ENCODE measurements around the gene ARFIP2.

ARFIP2 gene

DNA sequence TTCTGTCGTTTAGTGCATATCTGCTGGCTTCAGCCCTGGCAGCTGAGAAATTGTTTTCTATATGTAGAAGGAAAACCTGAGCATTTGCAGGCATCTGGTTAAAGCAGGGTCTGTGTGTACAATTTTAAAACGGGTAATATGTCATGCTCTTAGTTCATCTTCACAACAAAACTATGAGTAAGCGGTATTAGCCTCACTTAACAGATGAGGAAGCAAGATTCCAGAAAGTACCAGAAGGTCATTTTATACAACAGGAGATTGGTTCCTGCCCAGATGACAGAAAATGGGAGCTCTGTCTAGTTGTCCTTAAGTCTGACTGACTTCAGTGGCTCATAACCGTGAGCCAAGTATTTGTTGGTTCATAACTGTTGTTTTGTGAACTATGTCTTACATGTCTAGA is 1.3 kb upstream of the ARFIP2 start:
- no peak for DNase-seq (ENCODE audit: low spot score)

DNA sequence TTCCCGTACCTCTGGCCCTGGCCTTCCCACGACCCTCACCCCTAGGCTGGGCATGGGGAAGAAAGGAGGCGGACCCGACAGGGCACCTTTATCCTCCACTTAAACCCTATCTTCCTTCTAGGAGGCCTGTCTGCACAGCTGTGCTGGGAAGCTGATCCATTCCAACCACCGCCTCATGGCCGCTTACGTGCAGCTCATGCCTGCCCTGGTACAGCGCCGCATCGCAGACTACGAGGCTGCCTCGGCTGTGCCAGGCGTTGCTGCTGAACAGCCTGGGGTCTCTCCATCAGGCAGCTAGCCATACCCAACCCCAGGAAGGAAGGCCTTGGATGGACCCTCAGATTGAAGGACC is 769 bp upstream of the ARFIP2 start:
- DNase-seq (ENCODE audit: low spot score): no peak

GRCh38 chr11:6480299-6480914 is 724 bp downstream of the ARFIP2 start:
- no peak for DNase-seq (ENCODE audit: low spot score)

- no peak for DNase-seq (ENCODE audit: low spot score)
These were observed 4.6 kb downstream of the ARFIP2 start for GRCh38 chr11:6476571-6476970.

GRCh38 chr11:6475936-6476335 is 5.2 kb downstream of the ARFIP2 start:
- DNase-seq (ENCODE audit: low spot score): no peak

DNA sequence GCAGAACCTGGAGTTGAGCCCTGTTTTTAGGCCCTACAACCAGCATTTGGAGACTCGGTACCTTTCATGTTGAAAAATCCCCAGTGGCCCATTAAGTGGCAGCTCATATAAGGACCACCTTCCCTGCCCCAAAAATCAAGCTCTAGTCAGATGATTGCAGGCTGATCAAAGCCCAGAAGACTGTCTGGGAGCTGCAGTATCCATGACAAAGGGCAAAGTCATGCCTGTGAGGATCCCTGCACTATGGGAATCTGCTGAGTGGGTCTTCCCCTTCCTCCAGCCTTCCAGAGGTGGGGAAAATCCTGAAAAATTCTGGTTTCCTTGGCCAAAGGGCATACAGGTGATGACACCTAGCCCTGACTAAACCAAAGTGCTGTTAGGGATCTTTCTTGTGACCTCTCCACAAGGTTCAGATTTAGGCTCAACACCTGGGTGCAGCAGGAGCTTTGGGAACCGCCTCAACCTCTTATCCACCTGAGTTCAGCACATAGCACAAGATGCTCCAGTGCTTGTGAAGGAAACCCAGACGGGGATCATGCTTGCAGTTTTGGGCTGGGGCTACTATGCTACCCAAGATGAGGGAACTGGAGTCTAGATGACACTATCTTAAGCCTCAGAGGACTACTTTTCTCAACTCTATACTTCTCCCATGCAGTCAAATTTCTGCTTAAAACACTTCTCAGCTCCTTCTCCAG is 6.2 kb downstream of the ARFIP2 start:
- DNase-seq (ENCODE audit: low spot score): no peak

DNA sequence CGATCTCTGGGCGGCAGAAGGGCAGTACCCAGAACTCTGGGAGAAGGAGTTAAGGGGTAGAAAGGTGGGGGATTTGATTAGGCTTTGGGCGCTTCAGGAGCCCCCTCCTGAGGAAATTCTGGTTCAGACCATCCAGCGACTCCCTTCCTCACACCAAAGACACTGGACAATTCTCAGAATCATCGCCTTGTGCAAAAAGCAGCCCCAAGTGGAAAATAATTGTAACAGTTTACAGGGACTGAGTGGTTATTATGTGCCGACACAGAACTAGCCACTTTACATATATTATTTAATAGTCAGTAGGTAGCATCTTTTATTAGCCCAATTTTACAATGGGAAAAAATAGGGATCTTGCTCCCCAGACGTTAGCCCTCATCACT is 6.7 kb downstream of the ARFIP2 start:
- no peak for DNase-seq (ENCODE audit: low spot score)

GRCh38 chr11:6473451-6474412 is 7.4 kb downstream of the ARFIP2 start, which contains the start of gene TRIM3:
TRIM3 (minus strand) TSS chr11:6473941; CDS start chr11:6465695, 8,246 bp downstream.
- DNase-seq (ENCODE audit: low spot score): peak; percentile 48

- DNase-seq (ENCODE audit: low spot score): no peak
These were observed 8.2 kb downstream of the ARFIP2 start for GRCh38 chr11:6472934-6473333.

DNA sequence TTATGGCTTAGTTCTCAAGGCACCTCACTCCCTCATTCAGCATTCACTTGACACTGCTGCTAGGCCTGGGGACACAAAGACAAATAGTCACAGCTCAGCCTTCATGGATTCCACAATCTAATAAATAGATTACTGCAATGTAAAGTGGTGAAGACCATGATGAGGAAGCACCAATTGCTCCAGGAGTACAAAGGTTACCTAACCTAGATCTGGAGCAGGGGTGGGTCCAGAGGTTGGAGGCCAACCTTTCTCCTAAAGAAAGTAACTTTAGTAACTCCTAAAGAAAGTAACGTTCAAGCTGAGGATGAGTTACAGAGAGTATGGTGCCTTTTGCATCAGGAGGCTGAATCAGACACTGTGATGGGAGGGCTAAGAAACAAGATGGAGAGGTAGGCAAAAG is 11.5 kb downstream of the ARFIP2 start:
- DNase-seq (ENCODE audit: low spot score): no peak

- no peak for DNase-seq (ENCODE audit: low spot score)
These were observed 12.2 kb downstream of the ARFIP2 start for GRCh38 chr11:6468712-6469495.

DNA sequence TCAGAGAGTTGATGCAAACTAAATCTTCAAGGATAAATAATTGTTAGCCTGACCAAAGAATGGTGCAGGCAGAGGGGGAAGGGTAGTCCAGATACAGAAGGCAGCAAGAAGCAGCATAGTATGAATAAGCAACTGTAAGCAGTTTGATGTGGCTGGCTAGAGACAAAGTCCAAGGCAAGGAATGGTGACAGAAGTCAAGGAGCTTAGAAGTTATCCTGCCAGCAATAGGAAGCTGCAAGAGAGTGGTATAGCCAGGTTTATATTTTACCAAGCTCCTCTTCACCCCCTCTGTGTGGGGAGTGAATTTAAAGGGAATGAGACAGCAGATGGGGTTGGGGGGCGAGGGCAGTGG is 22.1 kb downstream of the ARFIP2 start:
- no peak for DNase-seq (ENCODE audit: low spot score)

DNA sequence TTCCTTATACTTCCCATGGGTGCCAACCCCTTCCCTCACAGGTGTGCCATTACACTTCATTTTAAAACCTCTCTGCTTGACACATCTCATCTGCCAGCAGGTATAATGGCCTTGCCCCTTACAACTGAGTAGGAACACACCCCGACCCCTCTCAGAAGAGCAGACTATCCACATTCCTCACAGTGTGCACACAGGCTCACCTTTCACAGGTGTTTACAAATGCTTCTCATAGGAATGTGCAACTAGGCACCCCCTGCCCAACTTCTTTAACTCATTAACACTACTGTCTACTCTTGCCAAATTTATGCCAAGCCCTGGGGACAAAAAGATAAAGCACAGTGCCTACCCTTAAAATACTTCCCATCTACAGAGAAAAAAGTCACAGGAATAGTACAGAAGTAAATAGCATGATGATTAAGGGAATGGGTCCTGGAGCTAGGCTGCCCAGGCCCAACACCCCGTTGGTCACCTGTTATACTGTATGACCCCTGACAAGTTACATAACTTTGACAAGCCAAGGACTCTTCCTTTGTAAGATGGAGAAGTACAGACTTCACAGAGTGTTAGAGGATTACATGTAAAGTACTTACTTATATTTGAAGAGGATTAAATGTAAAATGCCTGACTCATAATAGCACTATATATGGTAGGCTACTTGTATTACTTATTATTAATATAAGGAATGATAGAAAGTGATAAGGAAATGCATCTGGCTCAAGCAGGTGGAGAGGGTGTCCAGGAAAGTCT is 22.6 kb downstream of the ARFIP2 start:
- no peak for DNase-seq (ENCODE audit: low spot score)

- DNase-seq (ENCODE audit: low spot score): no peak
These were observed 23.4 kb downstream of the ARFIP2 start for GRCh38 chr11:6457581-6458320.

GRCh38 chr11:6456361-6457073 is 24.6 kb downstream of the ARFIP2 start:
- no peak for DNase-seq (ENCODE audit: low spot score)

DNA sequence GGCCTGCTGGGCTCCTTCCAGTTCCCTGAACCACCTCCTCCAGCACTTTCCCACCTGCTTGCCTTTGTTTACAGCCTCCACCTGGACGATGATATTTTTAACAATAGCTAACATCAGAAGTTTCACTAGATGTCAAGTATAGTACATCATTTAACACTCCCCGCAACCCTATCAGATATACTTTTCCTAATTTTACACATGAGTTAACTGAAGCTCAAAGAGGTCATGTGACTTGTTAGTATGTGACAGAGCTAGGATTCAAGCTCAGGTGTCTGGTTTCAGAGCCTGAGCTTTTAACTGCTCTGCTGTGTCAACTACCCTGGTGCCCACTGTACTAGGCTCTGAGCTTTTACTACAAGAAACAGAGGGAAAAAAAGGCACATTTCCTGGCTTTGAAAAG is 26.1 kb downstream of the ARFIP2 start:
- DNase-seq (ENCODE audit: low spot score): no peak

GRCh38 chr11:6453152-6453551 is 28.0 kb downstream of the ARFIP2 start:
- DNase-seq (ENCODE audit: low spot score): no peak

DNA sequence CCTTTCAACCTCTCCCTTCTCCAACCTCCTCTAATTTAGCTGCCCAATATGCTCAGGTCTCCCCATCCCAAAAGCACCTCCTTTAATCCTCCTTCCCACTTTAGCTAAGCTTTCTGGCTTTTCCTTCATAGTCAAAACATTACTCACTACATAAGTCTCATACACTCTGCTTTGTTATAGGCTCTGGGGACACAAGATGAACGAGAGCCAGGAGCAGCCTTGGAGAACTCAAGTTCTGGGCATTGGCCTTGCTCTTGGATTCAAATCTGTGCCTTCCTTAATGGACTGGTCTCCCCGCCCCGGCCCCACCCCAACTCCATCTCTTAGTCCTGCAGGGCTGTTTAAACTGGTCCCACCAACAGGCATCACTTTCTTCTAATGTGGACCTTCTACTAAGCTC is 28.9 kb downstream of the ARFIP2 start:
- DNase-seq (ENCODE audit: low spot score): no peak

- DNase-seq (ENCODE audit: low spot score): no peak
These were observed 32.6 kb downstream of the ARFIP2 start for GRCh38 chr11:6448574-6448973.
